B cell (primary cell): Measurements from ENCODE around the gene GRID1. TPM values are rescaled to one million over a fixed set of nuclear protein-coding genes. Genes with fewer than 3 reads are reported as not detected.

Experiments used
- ATAC-seq: fragments of 200-7000 bp; cut with Tn5 transposase; one replicate; pipeline ENCODE4 v1.10.0; 2021; ENCODE audit warnings: low read depth, mild to moderate bottlenecking, moderate number of reproducible peaks, moderate library complexity
- CTCF ChIA-PET: fragments of 350-600 bp; sonication (Branson Sonifier 250); formaldehyde crosslinking; loops from one replicate; lab custom pipeline; 2021; ENCODE audit warnings: antibody characterized with exemption, inconsistent platforms; lab: Charles Lee
- POLR2A ChIA-PET: fragments of 350-600 bp; sonication (Branson Sonifier 250); formaldehyde crosslinking; loops from one replicate; lab custom pipeline; 2021; ENCODE audit warnings: antibody characterized with exemption; lab: Charles Lee
- DNase-seq: peaks from one replicate; pipeline ENCODE4 v3.0.0; 2013
- H2AFZ ChIP-seq: 2 replicates; pipeline ENCODE4 v1.6.1; 2012; ENCODE audit warnings: mild to moderate bottlenecking, low read depth, low read length; ENCODE audit not compliant: insufficient read depth, poor library complexity, severe bottlenecking
- H3K27ac ChIP-seq, 2 donors: 1 replicate in 1 of 2; 2 replicates in 1 of 2; pipeline ENCODE4 v1.5.1; 2012 to 2013; ENCODE audit warnings: low read length in 2 of 2, mild to moderate bottlenecking in 2 of 2, moderate library complexity in 1 of 2
- H3K27me3 ChIP-seq, 4 experiments: fragments of 200-600 bp in 1 of 4; sonication (generic) in 1 of 4; replicated peaks in 1 of 4; 1 replicate in 2 of 4; 2 replicates in 2 of 4; pipeline versions ENCODE4 v1.6.1 to v1.7.0; 2013 to 2016; ENCODE audit warnings: low read length in 3 of 4, mild to moderate bottlenecking in 2 of 4, mixed read lengths in 1 of 4, moderate library complexity in 1 of 4; ENCODE audit not compliant: insufficient read depth in 4 of 4, control insufficient read depth in 3 of 4; ENCODE audit errors: control extremely low read depth in 1 of 4
- H3K36me3 ChIP-seq, 2 experiments: replicated peaks in 1 of 2; 1 replicate in 1 of 2; 2 replicates in 1 of 2; pipeline versions ENCODE4 v1.6.1 to v1.7.1; 2013; ENCODE audit warnings: low read length in 1 of 2; ENCODE audit not compliant: insufficient read depth in 2 of 2, control insufficient read depth in 1 of 2; ENCODE audit errors: control extremely low read depth in 1 of 2, extremely low read depth in 1 of 2
- H3K4me1 ChIP-seq, 2 donors: fragments of 200-600 bp in 1 of 2; sonication (generic) in 1 of 2; 1 replicate in 1 of 2; 2 replicates in 1 of 2; pipeline versions ENCODE4 v1.5.1 to v1.6.1; 2013 to 2017; ENCODE audit warnings: low read length in 2 of 2; ENCODE audit not compliant: control insufficient read depth in 2 of 2, insufficient read depth in 2 of 2
- H3K4me2 ChIP-seq: replicated peaks from 2 replicates; pipeline ENCODE3; 2012; ENCODE audit warnings: mild to moderate bottlenecking, low read depth, low read length; ENCODE audit not compliant: poor library complexity, severe bottlenecking
- H3K4me3 ChIP-seq, 5 experiments: fragments of 200-600 bp in 1 of 5; sonication (generic) in 1 of 5; 1 replicate in 3 of 5; 2 replicates in 2 of 5; pipeline versions ENCODE4 v1.5.1 to v1.7.0; 2011 to 2016; ENCODE audit warnings: low read length in 4 of 5, mild to moderate bottlenecking in 4 of 5, low read depth in 2 of 5, control low read depth in 1 of 5, moderate library complexity in 1 of 5; ENCODE audit not compliant: insufficient read depth in 1 of 5; ENCODE audit errors: control extremely low read depth in 1 of 5, extremely low read depth in 1 of 5
- H3K79me2 ChIP-seq: fragments of 200-600 bp; sonication (generic); one replicate; pipeline ENCODE4 v1.6.0; 2016; ENCODE audit warnings: low read length; ENCODE audit not compliant: control insufficient read depth, insufficient read depth
- H3K9ac ChIP-seq: fragments of 200-600 bp; sonication (generic); 2 replicates; pipeline ENCODE4 v1.6.1; 2017; ENCODE audit warnings: mild to moderate bottlenecking, low read length, moderate library complexity
- H3K9me3 ChIP-seq, 3 donors: one replicate each; pipeline versions ENCODE4 v1.6.1 to v1.7.1; 2013; ENCODE audit warnings: low read length in 2 of 3; ENCODE audit not compliant: control insufficient read depth in 2 of 3, insufficient read depth in 1 of 3; ENCODE audit errors: control extremely low read depth in 1 of 3
- H4K20me1 ChIP-seq: 2 replicates; pipeline ENCODE4 v1.6.0; 2012; ENCODE audit warnings: mild to moderate bottlenecking, low read length; ENCODE audit not compliant: insufficient read depth, control insufficient read depth, poor library complexity, severe bottlenecking
- H3K27ac Mint-ChIP-seq: one replicate; pipeline ENCODE4 v1.8.0; 2021; ENCODE audit warnings: mixed read lengths
- H3K27me3 Mint-ChIP-seq: one replicate; pipeline ENCODE4 v1.8.0; 2021; ENCODE audit warnings: mixed read lengths
- H3K4me1 Mint-ChIP-seq: one replicate; pipeline ENCODE4 v1.8.0; 2021; ENCODE audit warnings: mixed read lengths
- H3K4me3 Mint-ChIP-seq: one replicate; pipeline ENCODE4 v1.8.0; 2021; ENCODE audit warnings: mixed read lengths
- H3K9me3 Mint-ChIP-seq: one replicate; pipeline ENCODE4 v1.8.0; 2022; ENCODE audit warnings: mixed read lengths; ENCODE audit not compliant: insufficient read depth
- EZH2 ChIP-seq: IDR thresholded peaks from 2 replicates; pipeline ENCODE4 v1.6.1; 2012; ENCODE audit warnings: borderline replicate concordance, low read depth, mild to moderate bottlenecking, moderate library complexity, low read length; ENCODE audit not compliant: insufficient read depth, poor library complexity, severe bottlenecking
- WGBS: methylation state at CpG from one replicate; pipeline ENCODE4 v1.1.5; 2013; ENCODE audit warnings: missing lambda C conversion rate; ENCODE audit not compliant: insufficient coverage; 5-methylcytosine and 5-hydroxymethylcytosine counted together
- intact Hi-C: fragments of 100-400 bp; cut with micrococcal nuclease; formaldehyde crosslinking; loops from one replicate; pipeline ENCODE4 v1.10.0; 2022
- polyA plus RNA-seq: library from polyadenylated mRNA; depleted of rRNA; stranded (reverse); fragments of >200 nt; gene quantifications from 2 replicates; pipeline ENCODE4 v1.2.3, GENCODE V29; 2012
- total RNA-seq, 2 donors: library from RNA; stranded (reverse); fragments of 120-200 nt in 1 of 2; gene quantifications; 1 replicate in 1 of 2; 2 replicates in 1 of 2; pipeline versions ENCODE4 v1.2.3 to v1.2.4, GENCODE V29; 2013 to 2022
- TF ChIP-seq, protein P1 (sequence below): fragments of 200-600 bp; IDR thresholded peaks from one replicate; pipeline ENCODE4 v1.8.0; 2022; ENCODE audit warnings: antibody characterized with exemption, mild to moderate bottlenecking

The GRID1 gene
- total and polyA plus RNA-seq, 2 donors (not counting 1 experiment from before 2014, with no cell fraction given): not detected

DNA sequence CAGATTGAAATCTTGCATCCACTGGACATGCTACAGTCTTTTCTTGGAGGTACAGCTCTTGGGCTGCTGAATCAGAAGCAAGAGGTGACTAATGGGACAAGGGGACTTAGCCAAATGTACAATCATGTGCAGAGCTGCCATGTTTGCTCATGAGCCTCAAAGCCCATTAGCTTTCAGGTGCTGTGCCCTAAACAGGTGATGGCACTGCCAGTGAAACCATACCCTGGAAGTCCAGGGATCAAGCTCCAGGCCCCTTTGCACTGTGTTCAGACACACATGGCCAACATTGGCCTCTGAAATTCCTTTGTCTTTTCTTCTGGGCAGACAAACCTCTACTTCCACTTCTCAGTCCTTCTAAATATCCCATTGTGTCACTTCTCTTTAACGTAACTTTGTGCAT lies 328.2 kb downstream of the GRID1 start:
- H3K4me3 Mint-ChIP-seq: no peak overlapping the region
- no peak overlapping the region for H3K9ac ChIP-seq
- H3K36me3 ChIP-seq: no peaks in the 10 kb centered on the region
- no CpG with 5 or more reads among the region's 1 CpG for WGBS
- no peaks in the 10 kb centered on the region for H3K9me3 Mint-ChIP-seq
- CTCF ChIA-PET: no interaction called here
- no peaks in the 10 kb centered on the region for H3K79me2 ChIP-seq
- no peaks in the 10 kb centered on the region for H3K4me1 Mint-ChIP-seq
- ATAC-seq: no peak
- H3K27ac Mint-ChIP-seq: no peak overlapping the region
- no peak for DNase-seq
- no peak for TF ChIP-seq EZH2
- TF ChIP-seq, protein P1, sequence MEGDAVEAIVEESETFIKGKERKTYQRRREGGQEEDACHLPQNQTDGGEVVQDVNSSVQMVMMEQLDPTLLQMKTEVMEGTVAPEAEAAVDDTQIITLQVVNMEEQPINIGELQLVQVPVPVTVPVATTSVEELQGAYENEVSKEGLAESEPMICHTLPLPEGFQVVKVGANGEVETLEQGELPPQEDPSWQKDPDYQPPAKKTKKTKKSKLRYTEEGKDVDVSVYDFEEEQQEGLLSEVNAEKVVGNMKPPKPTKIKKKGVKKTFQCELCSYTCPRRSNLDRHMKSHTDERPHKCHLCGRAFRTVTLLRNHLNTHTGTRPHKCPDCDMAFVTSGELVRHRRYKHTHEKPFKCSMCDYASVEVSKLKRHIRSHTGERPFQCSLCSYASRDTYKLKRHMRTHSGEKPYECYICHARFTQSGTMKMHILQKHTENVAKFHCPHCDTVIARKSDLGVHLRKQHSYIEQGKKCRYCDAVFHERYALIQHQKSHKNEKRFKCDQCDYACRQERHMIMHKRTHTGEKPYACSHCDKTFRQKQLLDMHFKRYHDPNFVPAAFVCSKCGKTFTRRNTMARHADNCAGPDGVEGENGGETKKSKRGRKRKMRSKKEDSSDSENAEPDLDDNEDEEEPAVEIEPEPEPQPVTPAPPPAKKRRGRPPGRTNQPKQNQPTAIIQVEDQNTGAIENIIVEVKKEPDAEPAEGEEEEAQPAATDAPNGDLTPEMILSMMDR: no peak
- H4K20me1 ChIP-seq: no peaks in the 10 kb centered on the region
- H3K27ac ChIP-seq: no peak overlapping the region
- no peaks in the 10 kb centered on the region for H3K4me1 ChIP-seq
- POLR2A ChIA-PET: no interaction called here
- H3K4me3 ChIP-seq: no peak overlapping the region
- peaks cover under 1% of the 10 kb centered on the region for H3K27me3 Mint-ChIP-seq
- H3K27me3 ChIP-seq: peaks cover 0 to 4% (median 0%) of the 10 kb centered on the region in 4 experiments
- intact Hi-C loops: no loop called here
- H3K4me2 ChIP-seq: no peak overlapping the region
- no peak overlapping the region for H2AFZ ChIP-seq
- no peaks in the 10 kb centered on the region for H3K9me3 ChIP-seq

DNA sequence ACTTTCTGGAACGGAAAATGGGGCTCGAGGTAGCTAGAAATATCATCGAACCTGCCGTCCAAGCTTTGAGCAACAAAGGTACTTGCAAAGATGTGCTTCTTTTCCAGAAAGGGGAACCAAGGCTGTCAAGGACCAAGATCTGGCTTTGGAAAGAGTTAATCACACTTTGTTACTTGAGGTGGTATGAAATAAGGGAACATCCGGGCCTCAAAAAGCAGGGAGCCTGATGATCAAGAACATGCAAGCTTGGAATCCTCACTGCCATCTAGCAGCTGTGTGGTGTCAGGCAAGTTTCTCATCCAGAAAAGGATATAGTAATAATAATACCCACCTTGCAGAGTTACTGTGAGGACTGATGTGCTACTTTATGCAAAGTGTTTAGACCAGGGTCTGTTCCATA lies 329.5 kb downstream of the GRID1 start:
- H3K4me2 ChIP-seq: no peak overlapping the region
- Mint-ChIP-seq H3K4me3 (no peak overlapping the region), H3K9me3 (no peaks in the 10 kb centered on the region), H3K4me1 (no peaks in the 10 kb centered on the region), H3K27ac (no peak overlapping the region), H3K27me3 (peaks cover 5% of the 10 kb centered on the region)
- TF ChIP-seq EZH2: no peak
- TF ChIP-seq, protein P1: no peak
- H3K27ac ChIP-seq: no peak overlapping the region
- H3K27me3 ChIP-seq: peaks cover 0 to 6% (median 0%) of the 10 kb centered on the region in 4 experiments
- H2AFZ ChIP-seq: no peak overlapping the region
- ChIA-PET CTCF (no interaction called here), POLR2A (no interaction called here)
- no peak for ATAC-seq
- H3K36me3 ChIP-seq: no peaks in the 10 kb centered on the region
- no peaks in the 10 kb centered on the region for H3K79me2 ChIP-seq
- H3K4me3 ChIP-seq: no peak overlapping the region
- H3K9me3 ChIP-seq: peaks cover 0 to under 1% (median 0%) of the 10 kb centered on the region in 3 donors
- no peaks in the 10 kb centered on the region for H4K20me1 ChIP-seq
- H3K9ac ChIP-seq: no peak overlapping the region
- intact Hi-C loops: no loop called here
- no peak for DNase-seq
- WGBS: 94% methylated on average over 5 of the region's 5 CpGs
- no peaks in the 10 kb centered on the region for H3K4me1 ChIP-seq
